GM12878 (cell line): Measurements from ENCODE around the gene TNFRSF8. TPM values are rescaled to one million over a fixed set of nuclear protein-coding genes. Genes with fewer than 3 reads are reported as not detected.

Experiments
- ATAC-seq: fragments of 200-7000 bp; cut with Tn5 transposase; 3 replicates; pipeline ENCODE4 v1.9.1; 2020; ENCODE audit warnings: mild to moderate bottlenecking, moderate library complexity
- BruUV-seq: library from RNA; stranded (reverse); fragments of 400-500 nt; replicated peaks from 2 replicates; lab custom pipeline; 2021; lab: Mats Ljungman, UMichigan
- CTCF ChIA-PET: fragments of 300-600 bp; sonication (Branson Sonifier 250); formaldehyde crosslinking; extraction: SDS; loops from one replicate; lab custom pipeline; 2021; ENCODE audit warnings: inconsistent platforms; lab: Yijun Ruan, JAX
- POLR2A ChIA-PET: fragments of 350-600 bp; formaldehyde crosslinking; extraction: SDS; loops from one replicate; lab custom pipeline; 2021; ENCODE audit warnings: inconsistent platforms; lab: Charles Lee
- RAD21 ChIA-PET: fragments of 300-600 bp; sonication (Branson Sonifier 250); formaldehyde crosslinking; loops from one replicate; lab custom pipeline; 2023; ENCODE audit warnings: antibody characterized with exemption; ENCODE audit not compliant: unreplicated experiment; lab: Charles Lee
- SMC1A ChIA-PET: fragments of 300-600 bp; sonication (Branson Sonifier 250); formaldehyde crosslinking; loops from one replicate; lab custom pipeline; 2023; ENCODE audit not compliant: unreplicated experiment, uncharacterized antibody; lab: Charles Lee
- DNase-seq: peaks from one replicate; pipeline ENCODE4 v3.0.0-alpha.2; 2011; ENCODE audit warnings: low read depth, low spot score
- FAIRE-seq: peaks from 3 replicates; lab custom pipeline; 2011; peaks lifted over from hg19 to GRCh38; lab: Jason Lieb, UNC
- H2AFZ ChIP-seq: 2 replicates; pipeline ENCODE4 v1.6.0; 2011; ENCODE audit warnings: low read depth, low read length, control low read depth; ENCODE audit not compliant: control insufficient read depth
- H3K27ac ChIP-seq: 2 replicates; pipeline ENCODE4 v1.5.1; 2011; ENCODE audit warnings: control low read depth; ENCODE audit not compliant: control insufficient read depth, insufficient read depth
- H3K27me3 ChIP-seq, 2 experiments: replicated peaks in 1 of 2; 2 replicates each; pipeline versions ENCODE4 v1.6.0 to v1.6.1; 2011; ENCODE audit warnings: low read length in 1 of 2; ENCODE audit not compliant: control insufficient read depth in 2 of 2, insufficient read depth in 2 of 2
- H3K36me3 ChIP-seq, 2 experiments: 2 replicates each; pipeline ENCODE4 v1.5.1; 2011; ENCODE audit warnings: low read length in 1 of 2; ENCODE audit not compliant: control insufficient read depth in 2 of 2, insufficient read depth in 2 of 2
- H3K4me1 ChIP-seq: 2 replicates; pipeline ENCODE4 v1.6.1; 2011; ENCODE audit warnings: mild to moderate bottlenecking, low read length, moderate library complexity, mixed read lengths; ENCODE audit not compliant: control insufficient read depth, insufficient read depth
- H3K4me2 ChIP-seq: 2 replicates; pipeline ENCODE4 v1.6.0; 2011; ENCODE audit warnings: control low read depth; ENCODE audit not compliant: control insufficient read depth, insufficient read depth
- H3K4me3 ChIP-seq: fragments of 200-600 bp; sonication (generic); 2 replicates; pipeline ENCODE4 v1.5.1; 2016
- H3K79me2 ChIP-seq: 2 replicates; pipeline ENCODE4 v1.6.0; 2011; ENCODE audit warnings: low read length; ENCODE audit not compliant: control insufficient read depth, insufficient read depth
- H3K9ac ChIP-seq: 2 replicates; pipeline ENCODE4 v1.8.0; 2011; ENCODE audit warnings: low read length, control low read depth, mixed read lengths; ENCODE audit not compliant: control insufficient read depth, insufficient read depth
- H3K9me3 ChIP-seq: replicated peaks from 3 replicates; pipeline ENCODE4 v1.5.1; 2011; ENCODE audit warnings: mild to moderate bottlenecking, low read length; ENCODE audit not compliant: control insufficient read depth, insufficient read depth
- H4K20me1 ChIP-seq: 2 replicates; pipeline ENCODE4 v1.6.0; 2011; ENCODE audit not compliant: control insufficient read depth, insufficient read depth
- ATF3 ChIP-seq: IDR thresholded peaks from 2 replicates; pipeline ENCODE4 v1.6.1; 2011; ENCODE audit warnings: low read depth, mild to moderate bottlenecking, low read length, moderate library complexity, borderline replicate concordance; ENCODE audit errors: extremely low read depth
- BCL3 ChIP-seq: IDR thresholded peaks from 2 replicates; pipeline ENCODE4 v1.6.1; 2011; ENCODE audit warnings: borderline replicate concordance, low read depth, mild to moderate bottlenecking, moderate library complexity, low read length; ENCODE audit not compliant: insufficient read depth, poor library complexity, severe bottlenecking
- CTCF ChIP-seq, 3 experiments: IDR thresholded peaks in 2 of 3; conservative IDR thresholded peaks in 1 of 3; 2 replicates each; pipeline ENCODE4 v1.5.1; 2011; ENCODE audit warnings: low read depth in 3 of 3, low read length in 3 of 3, mild to moderate bottlenecking in 3 of 3, control low read depth in 2 of 3, moderate library complexity in 2 of 3, inconsistent platforms in 1 of 3, mixed read lengths in 1 of 3; ENCODE audit not compliant: control insufficient read depth in 2 of 3, insufficient read depth in 1 of 3; ENCODE audit errors: extremely low read depth in 1 of 3
- ZNF592 ChIP-seq: fragments of 450-650 bp; IDR thresholded peaks from 2 replicates; pipeline ENCODE4 v1.6.1; 2017; ENCODE audit warnings: mild to moderate bottlenecking, moderate library complexity
- WGBS: methylation state at CpG from one replicate; pipeline ENCODE4 v1.1.6; 2016; ENCODE audit warnings: low lambda C conversion rate; ENCODE audit not compliant: insufficient replicate concordance, insufficient coverage; ENCODE audit errors: missing lambda C conversion rate; 5-methylcytosine and 5-hydroxymethylcytosine counted together
- in situ Hi-C: fragments of 300-500 bp; cut with MboI; formaldehyde crosslinking; loops from 9 replicates; pipeline ENCODE4 v1.14.3; 2018; ENCODE audit warnings: mixed read lengths
- intact Hi-C: fragments of 100-400 bp; cut with micrococcal nuclease; formaldehyde crosslinking; loops from one replicate; pipeline ENCODE4 v1.14.2; 2022; ENCODE audit not compliant: unreplicated experiment
- polyA plus RNA-seq, 11 experiments: library from polyadenylated mRNA; depleted of rRNA in 4 of 11; unstranded in 6 of 11; stranded (reverse) in 5 of 11; fragments of >200 nt; fragmentation: Nextera tagmentation in 4 of 11; fragmentation: Illumina TruSeq in 1 of 11; extraction: Ambion mirVana in 4 of 11; extraction: Trizol in 1 of 11; gene quantifications; 1 replicate in 1 of 11; 2 replicates in 10 of 11; pipeline versions ENCODE4 v1.2.1 to v1.2.3, GENCODE V29; 2011 to 2016; ENCODE audit warnings: inconsistent platforms in 2 of 11, missing spikeins in 2 of 11, low read depth in 1 of 11
- total RNA-seq, 4 experiments: library from RNA; depleted of rRNA in 3 of 4; stranded (reverse); fragments of >200 nt in 3 of 4; fragmentation: Illumina TruSeq in 1 of 4; extraction: Trizol in 1 of 4; gene quantifications; 2 replicates each; pipeline versions ENCODE4 v1.2.1 to v1.2.3, GENCODE V29; 2013 to 2021

TNFRSF8 gene
- total and polyA plus RNA-seq, 10 of the 15 experiments (the other 5 are each of a cell fraction or from before 2014, with no cell fraction given) = 9.8 to 114 (median 58.8) TPM

- TF ChIP-seq CTCF (IDR thresholded peaks at IDR 0.05 in 2 of 3, conservative IDR thresholded peaks at IDR 0.05 in 1 of 3; ENCODE audit: control insufficient read depth in 2 of 3, extremely low read depth in 1 of 3, insufficient read depth in 1 of 3, low read depth in 3 of 3, low read length in 3 of 3) (no peak), ATF3 (no peak)
- TF ChIP-seq, all 136 proteins: peak for 0
These were observed 34.9 kb upstream of the TNFRSF8 start (continued) for GRCh38 chr1:12028248-12028647.

- ChIA-PET RAD21 (interaction anchor here (3.4 kb wide), 1 partner anchor 10 kb away, joined by 13 read pairs; the partner anchor contains the start of gene MIIP), CTCF (no interaction called here), SMC1A (interaction anchor here (0.8 kb wide), 1 partner anchor 9 kb away, joined by 5 read pairs; no protein-coding TSS in a partner anchor)
- Histone ChIP-seq H3K27ac (no peak overlapping the region), H2AFZ (no peak overlapping the region), H3K36me3 (peaks cover 13 to 25% of the 10 kb centered on the region in 2 experiments; a peak in 3 of 4 replicates), H3K9me3 (no peaks in the 10 kb centered on the region), H3K9ac (no peak overlapping the region), H3K27me3 (no peaks in the 10 kb centered on the region), H3K4me3 (no peak overlapping the region)
- no TSS peak for BruUV-seq
- 97% methylated on average over 19 of the region's 19 CpGs for WGBS
- FAIRE-seq (no peak), ATAC-seq (no peak)
- intact Hi-C loops (no loop called here), in situ Hi-C loops (no loop called here)
- no peak for TF ChIP-seq ZNF592
- TF ChIP-seq BCL3 = peak; percentile 83
- TF ChIP-seq, all 136 proteins: peak for 1
- Histone ChIP-seq H3K4me1 (no peaks in the 10 kb centered on the region), H3K4me2 (no peak overlapping the region), H3K79me2 (no peaks in the 10 kb centered on the region), H4K20me1 (no peaks in the 10 kb centered on the region; the same call in 1 of the 2 replicates)
- POLR2A ChIA-PET = interaction anchor here (1.4 kb wide), 1 partner anchor 10 kb away, joined by 3 read pairs; no protein-coding TSS in a partner anchor
- DNase-seq = no peak
These were observed 34.1 kb upstream of the TNFRSF8 start for GRCh38 chr1:12028957-12029511.
